ENCODE measurements around the gene ASTN2. TPM values are rescaled to one million over a fixed set of nuclear protein-coding genes. Genes with fewer than 3 reads are reported as not detected.

Gene ASTN2
- total RNA-seq, 1 donor from 2014 or later, result 29.0 TPM

GRCh38 chr9:116985596-116985995 lies 429.3 kb downstream of the ASTN2 start:
- Mint-ChIP-seq H3K9me3 (ENCODE audit: low read depth) (no peaks in the 10 kb centered on the region), H3K27ac (no peak overlapping the region), H3K4me1 (ENCODE audit: low read depth) (peaks cover 3% of the 10 kb centered on the region), H3K36me3 (ENCODE audit: insufficient read depth) (no peaks in the 10 kb centered on the region), H3K4me3 (ENCODE audit: low read depth) (no peak overlapping the region), H3K27me3 (no peaks in the 10 kb centered on the region)
- DNase-seq (ENCODE audit: low spot score, unreplicated experiment), result no peak
- TF ChIP-seq CTCF (IDR thresholded peaks at IDR 0.05; ENCODE audit: unreplicated experiment), result no peak

GRCh38 chr9:116984111-116984510 lies 430.7 kb downstream of the ASTN2 start:
- no peaks in the 10 kb centered on the region for H3K9me3 Mint-ChIP-seq (ENCODE audit: low read depth)
- no peak for DNase-seq (ENCODE audit: low spot score, unreplicated experiment)
- no peak overlapping the region for H3K27ac Mint-ChIP-seq
- no peak for TF ChIP-seq CTCF (IDR thresholded peaks at IDR 0.05; ENCODE audit: unreplicated experiment)
- H3K4me1 Mint-ChIP-seq (ENCODE audit: low read depth), result peaks cover 2% of the 10 kb centered on the region
- H3K4me3 Mint-ChIP-seq (ENCODE audit: low read depth), result no peak overlapping the region
- no peaks in the 10 kb centered on the region for H3K27me3 Mint-ChIP-seq
- no peaks in the 10 kb centered on the region for H3K36me3 Mint-ChIP-seq (ENCODE audit: insufficient read depth)

- Mint-ChIP-seq H3K4me3 (ENCODE audit: low read depth) (no peak overlapping the region), H3K36me3 (ENCODE audit: insufficient read depth) (no peaks in the 10 kb centered on the region), H3K27me3 (no peaks in the 10 kb centered on the region), H3K27ac (no peak overlapping the region), H3K9me3 (ENCODE audit: low read depth) (no peaks in the 10 kb centered on the region), H3K4me1 (ENCODE audit: low read depth) (peaks cover 12% of the 10 kb centered on the region)
- TF ChIP-seq CTCF (IDR thresholded peaks at IDR 0.05; ENCODE audit: unreplicated experiment), result no peak
- DNase-seq (ENCODE audit: low spot score, unreplicated experiment), result no peak
Observed at GRCh38 chr9:116980582-116981120, 434.2 kb downstream of the ASTN2 start.

- no peaks in the 10 kb centered on the region for H3K9me3 Mint-ChIP-seq (ENCODE audit: low read depth)
- H3K27me3 Mint-ChIP-seq, result no peaks in the 10 kb centered on the region
- TF ChIP-seq CTCF (IDR thresholded peaks at IDR 0.05; ENCODE audit: unreplicated experiment), result no peak
- no peak overlapping the region for H3K4me3 Mint-ChIP-seq (ENCODE audit: low read depth)
- no peaks in the 10 kb centered on the region for H3K36me3 Mint-ChIP-seq (ENCODE audit: insufficient read depth)
- H3K27ac Mint-ChIP-seq, result peak overlapping the region; percentile 65
- H3K4me1 Mint-ChIP-seq (ENCODE audit: low read depth), result peaks cover 12% of the 10 kb centered on the region
- no peak for DNase-seq (ENCODE audit: low spot score, unreplicated experiment)
Observed at GRCh38 chr9:116979456-116979855, 435.4 kb downstream of the ASTN2 start.

GRCh38 chr9:116978155-116978554 lies 436.7 kb downstream of the ASTN2 start:
- Mint-ChIP-seq H3K27ac (peak overlapping the region; percentile 48), H3K36me3 (ENCODE audit: insufficient read depth) (no peaks in the 10 kb centered on the region)

More at GRCh38 chr9:116978155-116978554, 436.7 kb downstream of the ASTN2 start:
- Mint-ChIP-seq H3K4me3 (ENCODE audit: low read depth) (no peak overlapping the region), H3K4me1 (ENCODE audit: low read depth) (peaks cover 12% of the 10 kb centered on the region), H3K27me3 (no peaks in the 10 kb centered on the region), H3K9me3 (ENCODE audit: low read depth) (no peaks in the 10 kb centered on the region)
- TF ChIP-seq CTCF (IDR thresholded peaks at IDR 0.05; ENCODE audit: unreplicated experiment), result no peak
- DNase-seq (ENCODE audit: low spot score, unreplicated experiment), result no peak

Data from progenitor cell of endocrine pancreas (in vitro differentiated cells).